HG03108 (cell line): ENCODE results near the gene TJP1.
"Not testable (repeated sequence)": the region's sequence is repeated elsewhere in the genome, so short reads cannot be mapped to it uniquely, and the experiment has no call there.

ENCODE experiments used
- ATAC-seq: cut with Tn5 transposase; IDR thresholded peaks from one replicate; pipeline ENCODE4 v1.9.1; 2021; ENCODE audit warnings: moderate library complexity; ENCODE audit not compliant: unreplicated experiment

Gene TJP1

GRCh38 chr15:29685156-29686078 is 136.9 kb downstream of the TJP1 start:
- no peak for ATAC-seq

GRCh38 chr15:29682781-29683180 is 139.5 kb downstream of the TJP1 start:
- no peak for ATAC-seq

- ATAC-seq, result no peak
Measured at GRCh38 chr15:29682361-29682760, 139.9 kb downstream of the TJP1 start.

- no peak for ATAC-seq
Measured at GRCh38 chr15:29681946-29682345, 140.3 kb downstream of the TJP1 start.

- ATAC-seq, result no peak
Measured at GRCh38 chr15:29681166-29681845, 141.0 kb downstream of the TJP1 start.

- no peak for ATAC-seq
Measured at GRCh38 chr15:29680465-29681165, 141.7 kb downstream of the TJP1 start.

GRCh38 chr15:29678504-29679034 is 143.7 kb downstream of the TJP1 start:
- ATAC-seq, result no peak

- no peak for ATAC-seq
Measured at GRCh38 chr15:29677871-29678461, 144.3 kb downstream of the TJP1 start.

GRCh38 chr15:29677455-29677854 is 144.8 kb downstream of the TJP1 start:
- ATAC-seq, result no peak

GRCh38 chr15:29676961-29677402 is 145.3 kb downstream of the TJP1 start:
- ATAC-seq, result no peak

- not testable (repeated sequence) for ATAC-seq
Measured at GRCh38 chr15:29676374-29676960, 145.8 kb downstream of the TJP1 start.

- ATAC-seq, result no peak
Measured at GRCh38 chr15:29675791-29676301, 146.4 kb downstream of the TJP1 start.

GRCh38 chr15:29674661-29675533 is 147.4 kb downstream of the TJP1 start:
- ATAC-seq, result no peak

GRCh38 chr15:29672923-29673809 is 149.1 kb downstream of the TJP1 start:
- ATAC-seq, result no peak

GRCh38 chr15:29672446-29672845 is 149.8 kb downstream of the TJP1 start:
- ATAC-seq, result no peak

GRCh38 chr15:29672046-29672445 is 150.2 kb downstream of the TJP1 start:
- ATAC-seq, result not testable (repeated sequence)

- no peak for ATAC-seq
Measured at GRCh38 chr15:29670998-29671981, 151.0 kb downstream of the TJP1 start.
